GM18502 (cell line): ENCODE results near the gene CNTNAP2.
"Not testable (repeated sequence)": the region's sequence is repeated elsewhere in the genome, so short reads cannot be mapped to it uniquely, and the experiment has no call there.

Source experiments
- ATAC-seq: cut with Tn5 transposase; IDR thresholded peaks from one replicate; pipeline ENCODE4 v1.9.1; 2021; ENCODE audit warnings: mild to moderate bottlenecking; ENCODE audit not compliant: unreplicated experiment, poor library complexity

CNTNAP2 gene

DNA sequence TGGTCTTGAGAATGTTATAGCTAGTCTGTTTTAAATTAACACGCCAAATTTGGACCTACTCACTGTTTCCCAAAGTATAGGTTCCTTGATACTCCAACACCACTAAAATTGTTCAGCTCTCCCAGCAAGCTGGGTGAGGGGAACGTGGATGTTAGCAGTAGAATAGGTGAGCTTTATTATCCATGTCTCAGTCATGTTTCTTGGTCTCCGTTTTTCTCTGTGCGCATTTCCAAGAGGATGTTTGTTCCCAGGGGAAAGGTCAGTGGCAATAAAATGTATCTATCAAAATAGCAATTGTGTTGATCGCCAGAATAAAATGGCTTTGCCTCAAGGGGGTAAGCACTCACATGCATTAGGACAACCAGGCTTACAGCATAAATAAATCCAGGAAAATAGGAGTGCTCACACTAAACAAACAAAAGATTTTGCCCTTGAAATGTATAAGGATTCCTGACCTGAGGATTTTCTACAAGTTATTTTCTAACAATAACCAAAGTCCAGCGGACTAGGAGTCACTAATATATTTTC, 2286.9 kb downstream of the CNTNAP2 start:
- no peak for ATAC-seq

DNA sequence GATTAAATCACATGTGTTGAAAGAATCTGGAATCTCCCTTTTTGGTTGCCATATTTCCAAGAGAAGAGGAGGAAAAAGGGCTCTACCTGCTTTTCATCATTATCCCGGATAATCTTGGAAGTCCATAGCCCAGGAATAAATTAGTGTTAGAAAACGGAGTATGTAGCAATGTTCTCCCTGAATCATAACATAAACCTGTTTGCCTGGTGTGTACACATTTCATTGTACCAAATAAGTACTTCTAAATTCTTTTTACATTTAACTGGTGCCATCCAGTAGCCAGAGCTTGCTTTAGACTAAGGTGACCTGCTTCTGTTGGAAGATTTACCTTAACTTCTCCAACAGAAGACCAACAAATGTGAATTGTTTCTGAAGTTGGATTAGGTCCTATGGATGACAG, 2291.7 kb downstream of the CNTNAP2 start:
- no peak for ATAC-seq

DNA sequence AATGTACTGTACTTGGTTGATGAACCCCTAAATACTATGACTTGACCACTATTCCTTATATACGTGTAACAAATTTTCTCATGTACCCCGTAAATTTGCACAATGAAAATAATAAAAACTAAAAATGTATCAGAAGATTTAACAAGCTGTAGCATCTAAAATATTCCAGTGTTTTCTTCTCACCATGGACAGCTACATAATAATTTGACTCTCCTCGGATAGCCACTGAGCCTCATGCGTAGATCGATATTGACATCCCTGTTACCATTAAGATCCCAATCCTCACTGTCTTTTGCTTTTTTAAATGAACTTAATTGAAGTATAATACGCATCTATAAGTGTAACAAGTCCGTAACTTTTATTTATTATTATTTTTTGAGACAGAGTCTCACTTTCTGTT, 2294.3 kb downstream of the CNTNAP2 start:
- ATAC-seq, result no peak

DNA sequence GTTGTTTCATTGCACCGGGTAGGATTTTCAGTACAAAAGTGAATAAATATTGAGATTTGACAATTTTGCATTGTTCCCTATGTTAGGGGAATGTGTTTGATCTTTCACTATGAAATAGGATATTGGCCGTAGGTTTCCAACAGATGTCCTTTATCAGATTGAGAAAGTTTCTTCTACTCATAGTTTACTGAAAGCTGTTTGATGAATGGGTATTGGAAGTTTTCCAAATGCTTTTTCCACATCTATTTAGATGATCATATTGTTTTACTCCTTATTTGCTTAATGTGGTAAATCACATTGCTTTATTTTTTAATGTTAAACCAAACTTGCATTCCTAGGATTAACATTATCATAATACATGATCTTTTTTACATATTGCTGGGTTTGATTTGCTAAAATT, 2296.1 kb downstream of the CNTNAP2 start:
- ATAC-seq, result no peak

DNA sequence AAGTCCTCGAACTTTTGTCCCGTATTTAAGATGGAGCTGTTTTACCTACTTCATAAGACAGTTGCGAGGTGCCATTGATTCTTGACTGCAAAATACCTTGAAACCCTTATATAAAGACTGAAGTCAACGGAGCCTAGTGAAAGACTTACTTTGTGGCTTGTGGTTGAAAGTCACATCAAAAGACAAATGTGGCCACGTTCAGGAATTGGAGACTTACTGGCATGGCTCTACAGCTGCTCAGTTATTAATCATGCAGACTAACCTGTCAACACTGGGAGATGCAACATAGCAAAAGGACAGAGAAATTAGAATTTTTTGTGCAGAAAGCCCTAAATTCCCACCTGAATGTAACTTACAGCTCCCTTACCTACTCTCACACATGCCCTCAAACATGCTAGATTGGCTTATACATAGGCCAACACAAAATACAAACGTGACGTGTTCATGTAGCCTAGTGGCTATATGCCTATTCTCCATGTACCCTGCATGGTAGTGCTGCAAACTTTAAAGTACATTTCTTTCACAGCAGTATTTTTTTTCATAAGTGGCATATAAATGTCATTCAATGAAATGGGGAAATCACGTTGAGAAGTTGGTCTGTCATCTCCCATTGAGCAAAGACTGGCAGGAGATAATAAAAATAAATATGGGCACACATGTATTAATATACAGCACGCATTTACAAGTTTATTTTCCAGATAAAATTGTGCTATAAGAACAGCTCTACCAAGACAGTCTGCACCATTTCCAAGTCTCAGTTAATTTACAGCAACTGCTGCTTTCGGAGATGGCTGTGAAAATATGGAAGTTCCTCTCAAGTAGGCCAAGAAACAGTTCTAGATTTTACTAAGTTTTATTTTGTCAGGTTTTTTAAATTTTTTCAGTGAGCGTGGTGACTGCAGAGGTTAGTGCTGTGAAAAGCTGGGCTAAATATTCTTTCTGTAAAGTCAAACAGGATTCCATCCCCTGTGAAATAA, 2303.5 kb downstream of the CNTNAP2 start:
- ATAC-seq, result peak; percentile 99

DNA sequence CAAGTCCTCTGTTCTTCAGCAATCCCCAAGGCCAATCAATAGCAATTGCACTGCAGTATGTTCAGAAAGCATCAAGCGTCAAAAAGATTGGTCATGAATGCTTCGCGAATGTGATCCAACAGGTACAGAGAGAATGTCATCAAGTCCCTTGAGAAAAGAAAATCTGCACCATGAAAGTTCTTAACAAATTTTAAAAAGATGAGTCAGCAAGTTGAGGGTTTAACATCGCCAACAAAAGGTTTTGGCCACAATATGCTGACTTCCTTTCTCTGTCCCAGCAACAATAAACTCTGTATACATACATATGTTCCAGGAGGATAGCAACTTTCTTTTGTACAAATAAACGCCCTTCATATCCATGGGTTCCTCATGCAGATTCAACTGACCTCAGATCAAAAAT, 2305.4 kb downstream of the CNTNAP2 start:
- no peak for ATAC-seq

DNA sequence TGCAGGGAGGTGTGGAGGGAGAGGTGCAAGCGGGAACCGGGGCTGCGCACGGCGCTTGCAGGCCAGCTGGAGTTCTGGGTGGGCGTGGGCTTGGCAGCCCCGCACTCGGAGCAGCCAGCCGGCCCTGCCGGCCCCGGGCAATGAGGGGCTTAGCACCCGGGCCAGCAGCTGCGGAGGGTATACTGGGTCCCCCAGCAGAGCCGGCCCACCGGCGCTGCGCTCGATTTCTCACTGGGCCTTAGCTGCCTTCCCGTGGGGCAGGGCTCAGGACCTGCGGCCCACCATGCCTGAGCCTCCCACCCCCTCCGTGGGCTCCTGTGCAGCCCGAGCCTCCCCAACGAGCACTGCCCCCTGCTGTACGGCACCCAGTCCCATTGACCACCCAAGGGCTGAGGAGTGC, 2309.8 kb downstream of the CNTNAP2 start:
- ATAC-seq, result not testable (repeated sequence)

DNA sequence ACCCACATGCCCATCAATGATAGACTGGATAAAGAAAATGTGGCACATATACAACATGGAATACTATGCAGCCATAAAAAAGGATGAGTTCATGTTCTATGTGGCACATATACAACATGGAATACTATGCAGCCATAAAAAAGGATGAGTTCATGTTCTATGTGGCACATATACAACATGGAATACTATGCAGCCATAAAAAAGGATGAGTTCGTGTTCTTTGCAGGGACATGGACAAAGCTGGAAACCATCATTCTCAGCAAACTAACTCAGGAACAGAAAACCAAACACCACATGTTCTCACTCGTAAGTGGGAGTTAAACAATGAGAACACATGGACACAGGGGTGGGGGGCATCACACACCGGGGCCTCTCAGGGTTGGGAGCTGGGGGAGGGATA, 2314.1 kb downstream of the CNTNAP2 start:
- not testable (repeated sequence) for ATAC-seq

DNA sequence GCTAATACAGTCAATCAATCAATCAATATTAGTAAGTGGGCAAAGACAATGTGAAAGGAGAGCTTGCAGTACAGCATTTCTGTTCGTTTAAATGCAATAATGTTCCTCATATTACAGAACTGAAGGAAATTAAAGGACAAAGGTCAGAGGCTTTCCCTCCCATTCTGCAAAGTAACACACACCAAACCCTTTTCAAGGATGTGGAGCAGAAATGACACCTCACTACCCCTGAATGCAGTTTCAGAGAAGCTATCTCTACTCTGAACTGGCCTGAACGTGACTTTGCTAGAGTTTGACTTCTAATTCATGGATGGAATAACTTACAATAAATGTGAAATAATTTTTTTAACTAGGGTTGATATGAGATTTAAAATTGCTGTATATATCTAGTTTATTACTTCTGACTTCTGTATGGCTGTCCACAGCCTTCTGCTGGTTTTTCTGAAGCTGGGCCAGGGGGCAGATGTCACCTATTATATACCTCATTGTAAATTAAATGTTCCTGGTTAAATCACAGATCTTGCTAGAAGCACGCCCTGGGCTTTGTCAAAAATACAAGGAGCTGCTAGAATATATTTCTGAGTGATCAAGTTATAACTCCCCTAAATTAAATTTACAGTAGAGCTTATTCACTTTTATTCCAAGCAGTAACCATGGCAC, 2317.1 kb downstream of the CNTNAP2 start:
- no peak for ATAC-seq

DNA sequence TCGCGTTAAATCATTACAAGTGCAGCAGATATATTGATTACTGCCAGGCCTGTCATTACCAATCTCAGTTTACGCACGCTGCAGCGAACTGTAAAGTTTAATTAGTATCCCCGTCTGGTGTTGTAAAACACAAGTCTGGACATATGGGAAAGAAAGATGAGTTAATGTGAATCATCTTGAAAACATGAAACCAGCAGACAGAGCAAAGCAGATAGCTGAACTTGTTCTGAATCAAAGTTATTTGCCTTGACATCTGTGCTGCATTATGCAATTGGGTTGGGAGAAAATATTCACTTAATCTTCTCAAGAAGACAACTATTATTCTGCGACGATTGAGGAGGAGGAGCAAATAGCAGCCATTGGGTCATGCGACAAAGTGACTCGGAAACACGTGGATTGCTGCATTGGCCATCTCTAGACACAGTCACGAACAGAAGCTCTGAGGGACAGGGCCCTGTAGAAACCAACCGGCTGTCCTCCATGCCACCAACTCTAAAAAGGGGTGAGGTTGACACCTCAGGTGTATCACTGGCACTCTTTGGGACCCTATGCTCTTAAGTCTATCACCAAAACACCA, 2317.7 kb downstream of the CNTNAP2 start:
- no peak for ATAC-seq

DNA sequence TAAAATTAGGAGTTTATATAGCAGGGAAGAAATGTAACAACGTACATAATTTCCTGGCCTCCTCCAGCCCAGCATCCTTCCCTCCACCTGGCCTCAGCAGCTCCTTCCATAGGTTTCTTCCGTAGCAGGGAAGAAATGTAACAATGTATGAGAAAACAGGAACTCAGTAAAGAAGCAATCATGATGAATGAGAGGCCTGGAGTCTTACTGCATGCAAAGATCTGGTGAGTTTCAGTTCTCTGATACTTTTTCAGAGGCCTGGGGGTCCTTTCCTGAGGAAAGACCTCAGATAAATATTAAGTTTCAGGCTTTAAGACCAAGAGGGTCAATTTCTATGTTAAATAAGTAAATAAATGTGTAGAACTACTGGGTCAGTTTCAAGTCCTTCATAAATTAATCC, 2318.3 kb downstream of the CNTNAP2 start:
- ATAC-seq, result no peak

DNA sequence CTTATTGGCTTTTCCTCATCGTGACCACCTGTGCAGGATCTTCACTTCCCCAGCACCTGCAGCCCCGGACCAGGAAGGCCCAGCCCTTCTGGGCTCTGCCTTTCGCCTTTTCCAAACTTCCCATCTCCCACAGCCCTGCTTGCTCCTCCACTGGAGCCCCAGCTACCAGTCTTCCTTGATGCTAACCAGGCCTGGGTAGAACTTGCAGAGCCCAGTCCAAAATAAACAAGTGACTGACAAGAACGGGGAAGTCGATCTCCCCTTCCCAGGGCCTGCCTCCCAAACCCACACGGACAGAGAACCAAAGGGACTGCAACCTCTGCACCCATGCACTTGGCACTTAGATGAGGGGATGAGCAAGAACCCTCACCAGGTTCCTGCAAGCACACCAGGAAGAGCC, 2319.1 kb downstream of the CNTNAP2 start:
- ATAC-seq, result no peak

DNA sequence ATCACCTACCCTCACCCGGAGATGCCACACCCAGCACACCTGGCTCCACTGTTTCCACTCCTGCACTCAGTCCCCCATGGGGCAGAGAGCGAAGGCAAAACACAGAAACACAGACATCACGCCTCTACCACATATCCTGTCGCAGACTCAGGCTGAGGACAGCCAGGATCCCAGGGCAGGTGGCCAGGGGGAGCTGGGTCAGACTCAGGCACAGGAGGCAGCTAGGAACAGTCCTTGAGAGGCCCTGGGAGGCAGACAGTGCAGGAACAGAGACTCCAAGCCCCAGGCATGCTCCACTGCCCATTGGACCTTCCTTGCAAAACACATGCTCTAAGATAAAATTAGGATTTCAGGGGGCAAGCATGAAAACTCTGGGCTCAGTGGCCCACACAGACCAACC, 2319.5 kb downstream of the CNTNAP2 start:
- ATAC-seq, result peak; percentile 5

DNA sequence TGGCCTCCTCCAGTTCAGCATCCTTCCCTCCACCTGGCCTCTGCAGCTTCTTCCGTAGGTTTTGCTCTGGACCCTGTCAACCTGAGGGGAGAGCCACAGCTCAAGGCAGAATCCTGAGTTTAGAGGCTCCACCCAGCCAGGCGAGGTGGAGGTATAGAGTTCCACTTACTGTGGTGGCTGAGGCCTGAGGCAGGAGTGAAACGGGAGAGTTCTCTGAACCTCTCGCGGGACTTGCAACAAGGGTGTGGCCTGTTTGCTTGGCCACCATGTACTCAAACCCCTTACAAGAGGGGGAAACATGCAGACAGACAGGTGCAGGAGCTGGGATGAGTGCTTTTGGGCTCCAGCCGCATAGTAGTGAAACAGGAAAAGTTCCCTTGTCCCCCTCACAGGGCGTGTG, 2320.0 kb downstream of the CNTNAP2 start:
- ATAC-seq, result peak; percentile 74

DNA sequence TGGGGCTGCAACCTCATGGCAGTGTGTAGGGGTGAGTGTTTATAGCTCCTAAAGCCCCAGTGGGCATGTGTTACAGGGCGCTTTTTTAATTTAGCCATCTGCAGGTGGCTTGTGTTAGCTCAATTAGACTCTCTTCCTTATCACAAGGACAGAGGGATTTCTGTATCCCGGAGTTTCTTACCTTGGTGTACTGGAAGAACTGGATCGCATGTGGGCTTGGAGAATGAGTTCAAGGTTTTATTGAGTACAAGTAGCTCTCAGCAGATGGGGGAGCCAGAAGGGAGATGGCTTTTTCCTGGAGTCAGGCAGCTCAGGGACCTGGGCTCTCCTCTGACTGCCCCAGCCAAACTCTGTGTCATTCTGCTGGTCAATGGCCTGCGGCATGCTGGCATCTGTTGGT, 2320.4 kb downstream of the CNTNAP2 start:
- ATAC-seq, result no peak

DNA sequence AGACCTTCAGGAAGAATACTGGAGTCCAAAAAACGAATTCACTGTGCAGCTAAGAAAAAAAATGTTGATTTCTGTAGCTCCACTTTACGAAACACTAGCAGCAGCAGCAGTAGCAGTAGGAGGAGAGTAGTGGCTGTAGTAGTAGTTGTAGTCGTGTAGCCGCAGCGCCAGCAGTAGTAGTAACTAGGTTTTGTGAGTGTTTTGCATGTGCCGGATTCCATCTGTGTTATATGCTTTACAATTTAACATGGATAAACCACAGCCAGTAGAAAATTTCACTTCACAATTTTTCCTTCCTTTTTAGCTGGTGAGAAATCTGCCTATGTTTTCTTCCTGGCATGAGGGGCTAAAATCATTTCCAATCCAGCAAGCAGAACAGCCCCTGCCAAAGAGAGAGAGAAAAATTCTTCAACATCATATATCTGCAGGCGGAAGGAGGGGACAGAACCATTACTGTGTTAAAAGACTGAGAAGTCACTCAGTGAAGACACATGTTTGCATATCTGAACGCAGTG, 2325.6 kb downstream of the CNTNAP2 start:
- ATAC-seq, result no peak

DNA sequence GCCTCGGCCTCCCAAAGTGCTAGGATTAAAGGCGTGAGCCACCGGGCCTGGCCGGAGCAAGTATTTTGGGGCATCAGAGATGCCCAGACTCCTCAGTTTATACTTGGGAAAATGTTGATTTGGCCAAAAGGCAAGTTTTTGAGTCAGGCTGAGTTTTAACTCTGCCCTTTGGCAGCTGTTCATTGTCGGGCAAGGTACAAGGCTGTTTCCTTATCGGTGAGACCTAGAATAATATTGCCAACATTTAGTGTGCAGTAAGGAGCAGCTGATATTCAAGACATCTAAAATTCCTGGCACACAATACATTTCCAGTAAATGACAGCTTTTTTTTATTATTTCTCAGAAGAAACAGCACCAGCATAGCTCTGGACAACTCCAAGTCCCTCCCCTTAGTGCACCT, 2326.3 kb downstream of the CNTNAP2 start:
- ATAC-seq, result no peak

DNA sequence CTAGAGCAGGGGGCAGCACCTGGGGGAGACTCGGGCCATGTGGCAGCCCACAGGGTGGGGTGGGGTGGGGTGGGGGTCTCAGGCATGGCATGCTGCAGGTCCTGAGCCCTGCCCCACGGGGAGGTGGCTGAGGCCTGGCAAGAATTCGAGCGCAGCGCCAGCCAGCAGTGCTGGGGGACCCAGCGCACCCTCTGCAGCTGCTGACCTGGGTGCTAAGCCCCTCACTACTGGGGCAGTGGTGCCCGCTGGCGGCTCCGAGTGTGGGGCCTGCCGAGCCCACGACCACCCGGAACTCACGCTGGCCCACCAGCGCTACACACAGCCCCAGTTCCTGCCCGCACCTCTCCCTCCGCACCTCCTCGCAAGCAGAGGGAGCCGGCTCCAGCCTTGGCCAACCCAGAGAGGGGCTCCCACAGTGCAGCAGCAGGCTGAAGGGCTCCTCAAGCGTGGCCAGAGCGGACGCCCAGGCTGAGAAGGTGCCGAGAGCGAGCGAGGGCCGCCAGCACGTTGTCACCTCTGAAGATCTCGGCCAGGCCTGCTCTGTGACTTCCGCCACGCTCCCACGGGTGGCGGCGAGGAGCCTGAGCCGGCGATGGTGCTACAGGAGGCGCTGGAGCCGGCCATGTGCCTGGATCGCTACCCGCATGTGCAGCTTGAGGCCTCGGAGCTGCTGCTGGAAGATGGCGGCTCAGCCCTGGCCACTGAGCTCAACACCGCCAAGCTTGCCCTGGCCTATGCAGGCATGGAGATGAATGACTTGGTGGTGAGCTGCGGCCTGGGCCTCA, 2328.9 kb downstream of the CNTNAP2 start:
- ATAC-seq, result no peak

DNA sequence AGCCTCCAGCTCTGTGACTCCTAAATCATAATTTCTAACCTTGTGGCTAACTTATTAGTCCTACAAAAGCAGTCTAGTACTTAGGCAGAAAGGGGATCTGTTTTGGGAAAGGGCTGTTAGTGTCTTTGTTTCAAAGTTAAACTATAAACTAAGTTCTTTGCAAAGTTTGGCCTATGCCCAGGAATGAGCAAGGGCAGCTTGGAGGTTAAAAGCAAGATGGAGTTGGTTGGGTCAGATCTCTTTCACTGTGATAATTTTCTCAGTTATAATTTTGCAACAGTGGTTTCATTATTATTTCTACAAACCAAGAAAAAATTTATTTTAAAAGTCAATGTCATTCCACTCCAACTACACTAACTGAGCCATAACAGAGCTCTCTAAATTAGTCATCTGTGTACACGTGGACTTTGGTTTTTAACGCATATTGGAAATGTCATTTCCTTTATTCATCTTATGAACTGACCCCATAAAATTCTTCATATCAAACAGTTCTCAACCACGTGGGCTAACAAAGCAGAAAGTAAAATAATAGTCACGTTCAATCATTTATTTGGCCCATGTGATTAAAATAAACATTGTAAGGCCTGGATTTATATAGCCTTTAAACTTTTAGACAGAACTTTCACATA, 2330.7 kb downstream of the CNTNAP2 start:
- ATAC-seq, result peak; percentile 95

DNA sequence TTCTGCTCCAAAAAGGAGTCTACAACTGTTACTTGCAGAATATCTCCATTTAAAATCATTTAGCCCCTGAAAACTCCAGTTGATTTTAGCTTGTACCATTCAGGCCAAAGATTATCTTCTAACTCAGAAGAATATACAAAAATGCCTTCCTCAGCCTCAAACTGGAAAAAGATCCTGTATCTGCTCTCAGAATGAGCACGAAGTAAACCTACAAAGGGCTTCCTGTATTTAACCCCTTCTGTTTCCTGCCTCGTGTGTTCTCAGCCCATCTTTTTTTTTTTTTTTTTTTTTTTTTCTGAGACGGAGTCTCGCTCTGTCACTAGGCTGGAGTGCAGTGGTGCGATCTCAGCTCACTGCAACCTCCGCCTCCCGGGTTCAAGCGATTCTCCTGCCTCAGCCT, 2334.9 kb downstream of the CNTNAP2 start:
- ATAC-seq, result not testable (repeated sequence)
